ENCODE data around the gene TJAP1. TPM values are rescaled to one million over a fixed set of nuclear protein-coding genes. Genes with fewer than 3 reads are reported as not detected.
"Not testable (repeated sequence)": the region's sequence is repeated elsewhere in the genome, so short reads cannot be mapped to it uniquely, and the experiment has no call there.

Gene TJAP1
- total RNA-seq, 1 donor from 2014 or later: 17.6 TPM

GRCh38 chr6:43478008-43478372, 620 bp downstream of the TJAP1 start:
- DNase-seq (ENCODE audit: low spot score): no peak

GRCh38 chr6:43481075-43481474, 3.7 kb downstream of the TJAP1 start:
- DNase-seq (ENCODE audit: low spot score): no peak

GRCh38 chr6:43481591-43482236, 4.3 kb downstream of the TJAP1 start:
- DNase-seq (ENCODE audit: low spot score): no peak

- no peak for DNase-seq (ENCODE audit: low spot score)
Measured at GRCh38 chr6:43488667-43489276, 11.4 kb downstream of the TJAP1 start.

GRCh38 chr6:43489277-43490072, 12.1 kb downstream of the TJAP1 start:
- DNase-seq (ENCODE audit: low spot score): no peak

GRCh38 chr6:43490523-43490939, 13.2 kb downstream of the TJAP1 start:
- DNase-seq (ENCODE audit: low spot score): no peak

- peak; percentile 85 for DNase-seq (ENCODE audit: low spot score)
Measured at GRCh38 chr6:43491750-43492661, 14.6 kb downstream of the TJAP1 start.

GRCh38 chr6:43492673-43493072, 15.3 kb downstream of the TJAP1 start:
- no peak for DNase-seq (ENCODE audit: low spot score)

GRCh38 chr6:43493230-43493629, 15.9 kb downstream of the TJAP1 start:
- DNase-seq (ENCODE audit: low spot score): no peak

- DNase-seq (ENCODE audit: low spot score): no peak
Measured at GRCh38 chr6:43493833-43494232, 16.5 kb downstream of the TJAP1 start.

- no peak for DNase-seq (ENCODE audit: low spot score)
Measured at GRCh38 chr6:43494321-43494720, 17.0 kb downstream of the TJAP1 start.

GRCh38 chr6:43494766-43495165, 17.4 kb downstream of the TJAP1 start:
- no peak for DNase-seq (ENCODE audit: low spot score)

- DNase-seq (ENCODE audit: low spot score): no peak
Measured at GRCh38 chr6:43495409-43495941, 18.1 kb downstream of the TJAP1 start.

- DNase-seq (ENCODE audit: low spot score): peak; percentile 79
Measured at GRCh38 chr6:43496370-43497128, 19.2 kb downstream of the TJAP1 start.

GRCh38 chr6:43497129-43497396, 19.7 kb downstream of the TJAP1 start:
- no peak for DNase-seq (ENCODE audit: low spot score)

GRCh38 chr6:43497689-43498088, 20.3 kb downstream of the TJAP1 start:
- DNase-seq (ENCODE audit: low spot score): no peak

- not testable (repeated sequence) for DNase-seq (ENCODE audit: low spot score)
Measured at GRCh38 chr6:43498291-43498690, 20.9 kb downstream of the TJAP1 start.

- no peak for DNase-seq (ENCODE audit: low spot score)
Measured at GRCh38 chr6:43499028-43499815, 21.9 kb downstream of the TJAP1 start.

- DNase-seq (ENCODE audit: low spot score): no peak
Measured at GRCh38 chr6:43500921-43501320, 23.6 kb downstream of the TJAP1 start.

GRCh38 chr6:43502666-43503065, 25.3 kb downstream of the TJAP1 start:
- no peak for DNase-seq (ENCODE audit: low spot score)

Data from umbilical cord (tissue), 2 donors.